Endodermal cell (in vitro differentiated cells): ENCODE data around the gene MRM2. TPM values are rescaled to one million over a fixed set of nuclear protein-coding genes. Genes with fewer than 3 reads are reported as not detected.

ENCODE experiments used
- DNase-seq: peaks from one replicate; pipeline ENCODE4 v3.0.0-alpha.2; 2017
- H3K27ac ChIP-seq: 2 replicates; pipeline ENCODE4 v1.5.1; 2013; ENCODE audit warnings: mild to moderate bottlenecking, low read depth, low read length, moderate library complexity
- H3K27me3 ChIP-seq: 2 replicates; pipeline ENCODE4 v1.6.1; 2013; ENCODE audit warnings: mild to moderate bottlenecking, low read length, moderate library complexity; ENCODE audit not compliant: insufficient read depth, control insufficient read depth, poor library complexity, severe bottlenecking
- H3K36me3 ChIP-seq: 2 replicates; pipeline ENCODE4 v1.7.0; 2013; ENCODE audit warnings: mild to moderate bottlenecking, low read length, moderate library complexity; ENCODE audit not compliant: control insufficient read depth, insufficient read depth
- H3K4me1 ChIP-seq: one replicate; pipeline ENCODE4 v1.7.0; 2013; ENCODE audit warnings: low read length; ENCODE audit not compliant: control insufficient read depth, insufficient read depth
- H3K4me3 ChIP-seq: 2 replicates; pipeline ENCODE4 v1.5.1; 2013; ENCODE audit warnings: mild to moderate bottlenecking, low read length, moderate library complexity
- H3K9ac ChIP-seq: 2 replicates; pipeline ENCODE4 v1.6.1; 2013; ENCODE audit warnings: mild to moderate bottlenecking, low read length, moderate library complexity; ENCODE audit not compliant: poor library complexity, severe bottlenecking; ENCODE audit errors: extremely low read depth
- H3K9me3 ChIP-seq: 2 replicates; pipeline ENCODE4 v1.6.1; 2013; ENCODE audit warnings: mild to moderate bottlenecking, low read length, moderate library complexity; ENCODE audit not compliant: control insufficient read depth
- H3K27ac Mint-ChIP-seq: 2 replicates; pipeline ENCODE4 v1.8.0; 2020; ENCODE audit warnings: mixed read lengths
- H3K27me3 Mint-ChIP-seq: 2 replicates; pipeline ENCODE4 v1.8.0; 2021; ENCODE audit warnings: mild to moderate bottlenecking, mixed read lengths; ENCODE audit not compliant: insufficient read depth
- H3K36me3 Mint-ChIP-seq: 2 replicates; pipeline ENCODE4 v1.8.0; 2020; ENCODE audit warnings: low read depth, mixed read lengths
- H3K4me1 Mint-ChIP-seq: 2 replicates; pipeline ENCODE4 v1.8.0; 2020; ENCODE audit warnings: mixed read lengths
- H3K4me3 Mint-ChIP-seq: 2 replicates; pipeline ENCODE4 v1.8.0; 2020; ENCODE audit warnings: mild to moderate bottlenecking, moderate library complexity, mixed read lengths
- H3K9me3 Mint-ChIP-seq: 2 replicates; pipeline ENCODE4 v1.8.0; 2020; ENCODE audit warnings: mild to moderate bottlenecking, mixed read lengths
- CTCF ChIP-seq: fragments of 200-600 bp; sonication (generic); conservative IDR thresholded peaks from 2 replicates; pipeline ENCODE4 v1.5.0; 2021; ENCODE audit warnings: antibody characterized with exemption, mild to moderate bottlenecking
- WGBS, 2 experiments: methylation state at CpG; one replicate each; pipeline versions ENCODE4 v1.1.5 to v1.1.7; 2013; ENCODE audit warnings: missing lambda C conversion rate in 2 of 2, mixed read lengths in 1 of 2; ENCODE audit not compliant: insufficient coverage in 1 of 2, insufficient read length in 1 of 2; 5-methylcytosine and 5-hydroxymethylcytosine counted together
- total RNA-seq, 2 donors: library from RNA; stranded (reverse); fragmentation: NEBNext Ultra II Directional in 1 of 2; extraction: Animal tissue kit (Norgen Biotek cat#: 25700) in 1 of 2; gene quantifications; 2 replicates in 1 of 2; 3 replicates in 1 of 2; pipeline ENCODE4 v1.2.1, GENCODE V29; 2021

Gene MRM2
- total RNA-seq, 2 donors from 2014 or later: 38.9 TPM

- Histone ChIP-seq H3K27me3 (no peaks in the 10 kb centered on the region), H3K9ac (no peak overlapping the region), H3K4me1 (no peaks in the 10 kb centered on the region), H3K9me3 (no peaks in the 10 kb centered on the region), H3K27ac (no peak overlapping the region), H3K4me3 (no peak overlapping the region), H3K36me3 (peaks cover 64% of the 10 kb centered on the region)
- no peaks in the 10 kb centered on the region for H3K27me3 Mint-ChIP-seq
- 89 to 96% methylated on average over 5 to 9 of the region's 9 CpGs for WGBS, 2 experiments
- H3K27ac Mint-ChIP-seq: no peak overlapping the region
- H3K4me1 Mint-ChIP-seq: no peaks in the 10 kb centered on the region
- DNase-seq: no peak
- H3K36me3 Mint-ChIP-seq: peaks cover 82% of the 10 kb centered on the region
- H3K4me3 Mint-ChIP-seq: no peak overlapping the region
- H3K9me3 Mint-ChIP-seq: no peaks in the 10 kb centered on the region
- no peak for TF ChIP-seq CTCF
These were observed 27.4 kb downstream of the MRM2 start for GRCh38 chr7:2214636-2215035.

DNA sequence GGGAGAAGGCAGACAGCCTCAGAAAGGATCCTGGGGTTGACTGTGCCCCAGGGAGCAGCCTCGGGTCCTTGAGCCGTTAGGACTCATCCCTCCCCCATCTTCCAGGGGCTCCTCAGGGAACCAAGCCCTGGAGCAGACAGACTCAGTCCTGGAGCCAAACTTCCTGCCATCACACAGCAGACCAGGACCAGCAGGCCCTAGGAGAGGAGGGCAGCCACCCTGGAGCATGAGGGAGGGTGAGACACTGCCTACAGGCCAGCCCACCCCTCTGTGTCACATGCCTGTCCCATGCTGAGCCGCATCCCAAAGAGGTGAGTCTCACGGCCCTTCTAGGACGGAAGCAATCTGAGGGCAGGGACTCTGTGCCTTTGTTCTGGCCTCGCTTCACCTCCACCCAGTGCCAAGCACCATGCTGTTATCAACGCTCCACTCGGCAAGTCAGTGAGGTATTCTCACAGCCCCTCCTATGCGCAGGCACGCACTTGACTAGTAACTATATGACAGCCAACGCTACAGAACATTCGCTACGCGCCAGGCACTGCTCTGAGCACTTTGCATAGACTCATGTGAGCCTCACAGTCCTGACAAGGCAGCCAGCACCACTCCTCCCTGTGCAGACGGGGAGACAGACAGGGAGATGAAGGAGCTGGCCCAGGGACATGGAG, 28.3 kb downstream of the MRM2 start:
- H3K4me3 Mint-ChIP-seq: no peak overlapping the region
- Histone ChIP-seq H3K27ac (no peak overlapping the region), H3K4me3 (no peak overlapping the region), H3K27me3 (no peaks in the 10 kb centered on the region), H3K9ac (no peak overlapping the region), H3K9me3 (no peaks in the 10 kb centered on the region), H3K36me3 (peaks cover 64% of the 10 kb centered on the region), H3K4me1 (no peaks in the 10 kb centered on the region)
- no peaks in the 10 kb centered on the region for H3K9me3 Mint-ChIP-seq
- no peak for TF ChIP-seq CTCF
- H3K27ac Mint-ChIP-seq: no peak overlapping the region
- no peaks in the 10 kb centered on the region for H3K4me1 Mint-ChIP-seq
- peak; percentile 66 for DNase-seq
- no peaks in the 10 kb centered on the region for H3K27me3 Mint-ChIP-seq
- WGBS, 2 experiments: 89 to 90% methylated on average over 14 to 15 of the region's 15 CpGs
- H3K36me3 Mint-ChIP-seq: peaks cover 79% of the 10 kb centered on the region

DNA sequence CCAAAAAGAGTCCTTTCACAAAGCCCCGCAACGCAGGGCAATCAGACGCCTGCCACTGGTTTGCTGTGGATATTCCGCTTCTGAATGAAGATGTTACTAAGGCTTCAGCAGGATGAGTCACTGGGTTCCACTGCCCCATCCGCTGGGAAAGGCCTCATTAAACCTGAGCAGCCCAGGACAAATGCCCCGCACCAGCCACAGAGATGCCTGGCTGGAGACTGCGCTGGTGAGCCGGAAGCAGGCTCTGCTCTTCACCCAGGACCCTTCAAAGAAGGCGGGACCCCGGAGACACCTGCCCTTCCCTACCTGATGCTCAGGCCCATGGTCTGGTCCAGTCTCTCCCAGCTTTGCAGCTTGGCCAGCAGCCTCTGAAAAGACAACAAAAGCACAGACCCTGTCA, 29.1 kb downstream of the MRM2 start:
- WGBS, 2 experiments: 94 to 95% methylated on average over 10 of the region's 10 CpGs
- H3K4me3 ChIP-seq: no peak overlapping the region
- H3K4me3 Mint-ChIP-seq: no peak overlapping the region

More for the DNA sequence above, 29.1 kb downstream of the MRM2 start:
- no peaks in the 10 kb centered on the region for H3K4me1 ChIP-seq
- Mint-ChIP-seq H3K27me3 (no peaks in the 10 kb centered on the region), H3K4me1 (no peaks in the 10 kb centered on the region), H3K27ac (no peak overlapping the region), H3K9me3 (no peaks in the 10 kb centered on the region), H3K36me3 (peaks cover 78% of the 10 kb centered on the region)
- H3K27me3 ChIP-seq: no peaks in the 10 kb centered on the region
- no peak overlapping the region for H3K9ac ChIP-seq
- H3K27ac ChIP-seq: no peak overlapping the region
- peaks cover 69% of the 10 kb centered on the region for H3K36me3 ChIP-seq
- no peaks in the 10 kb centered on the region for H3K9me3 ChIP-seq
- TF ChIP-seq CTCF: no peak
- DNase-seq: no peak
